Natural killer cell treated with Interleukin-12 subunit alpha and Interleukin-12 subunit beta and Interleukin-15 and Interleukin-18, amount 100 ng/mL, for 72 hours (primary cell): ENCODE measurements around the gene PTPN1. TPM values are rescaled to one million over a fixed set of nuclear protein-coding genes. Genes with fewer than 3 reads are reported as not detected.
"Not testable (repeated sequence)": the region's sequence is repeated elsewhere in the genome, so short reads cannot be mapped to it uniquely, and the experiment has no call there.

ENCODE experiments used
- ATAC-seq, 2 donors: fragments of 150-1000 bp; cut with Tn5 transposase in 1 of 2; sonication (Bioruptor Pico), chemical (Tn5 transposase) in 1 of 2; 2 replicates each; pipeline ENCODE4 v1.10.0; 2021
- DNase-seq: peaks from one replicate; pipeline ENCODE4 v3.0.0; 2022; ENCODE audit warnings: low spot score
- H3K27ac Mint-ChIP-seq, 2 donors: 1 replicate in 1 of 2; 2 replicates in 1 of 2; pipeline ENCODE4 v1.8.0; 2022; ENCODE audit warnings: mixed read lengths in 2 of 2, mild to moderate bottlenecking in 1 of 2, moderate library complexity in 1 of 2
- H3K27me3 Mint-ChIP-seq, 2 donors: 1 replicate in 1 of 2; 2 replicates in 1 of 2; pipeline ENCODE4 v1.8.0; 2022; ENCODE audit warnings: mixed read lengths in 2 of 2
- H3K36me3 Mint-ChIP-seq: one replicate; pipeline ENCODE4 v1.8.0; 2022; ENCODE audit warnings: mixed read lengths
- H3K4me1 Mint-ChIP-seq, 2 donors: 1 replicate in 1 of 2; 2 replicates in 1 of 2; pipeline ENCODE4 v1.8.0; 2022; ENCODE audit warnings: low read depth in 2 of 2, mixed read lengths in 2 of 2, mild to moderate bottlenecking in 1 of 2
- H3K4me3 Mint-ChIP-seq: one replicate; pipeline ENCODE4 v1.8.0; 2022; ENCODE audit warnings: mixed read lengths
- H3K9me3 Mint-ChIP-seq: 2 replicates; pipeline ENCODE4 v1.8.0; 2022; ENCODE audit warnings: mixed read lengths
- total RNA-seq, 2 donors: library from RNA; stranded (reverse); gene quantifications; one replicate each; pipeline ENCODE4 v1.2.3, GENCODE V29; 2022

Gene PTPN1
- total RNA-seq, 2 donors from 2014 or later = 74.3 to 105 TPM

GRCh38 chr20:50610212-50610718 lies 100.1 kb downstream of the PTPN1 start:
- H3K27ac Mint-ChIP-seq = no peak overlapping the region
- H3K4me3 Mint-ChIP-seq = no peak overlapping the region
- H3K9me3 Mint-ChIP-seq = no peaks in the 10 kb centered on the region
- H3K27me3 Mint-ChIP-seq = no peaks in the 10 kb centered on the region
- DNase-seq (no peak), ATAC-seq (no peak)
- no peaks in the 10 kb centered on the region for H3K4me1 Mint-ChIP-seq
- H3K36me3 Mint-ChIP-seq = no peaks in the 10 kb centered on the region

GRCh38 chr20:50611128-50611810 lies 101.1 kb downstream of the PTPN1 start:
- ATAC-seq = no peak
- DNase-seq = no peak
- Mint-ChIP-seq H3K4me1 (no peaks in the 10 kb centered on the region), H3K36me3 (no peaks in the 10 kb centered on the region), H3K27ac (no peak overlapping the region), H3K4me3 (no peak overlapping the region), H3K27me3 (no peaks in the 10 kb centered on the region), H3K9me3 (no peaks in the 10 kb centered on the region)

- no peak for ATAC-seq
- Mint-ChIP-seq H3K27ac (no peak overlapping the region), H3K4me3 (no peak overlapping the region), H3K4me1 (no peaks in the 10 kb centered on the region), H3K27me3 (no peaks in the 10 kb centered on the region), H3K36me3 (no peaks in the 10 kb centered on the region), H3K9me3 (no peaks in the 10 kb centered on the region)
- no peak for DNase-seq
Measured at GRCh38 chr20:50613438-50614169, 103.4 kb downstream of the PTPN1 start.

- DNase-seq = no peak
- no peaks in the 10 kb centered on the region for H3K9me3 Mint-ChIP-seq
- no peaks in the 10 kb centered on the region for H3K27me3 Mint-ChIP-seq
- no peaks in the 10 kb centered on the region for H3K36me3 Mint-ChIP-seq
- H3K4me3 Mint-ChIP-seq = no peak overlapping the region
- no peak overlapping the region for H3K27ac Mint-ChIP-seq
- no peaks in the 10 kb centered on the region for H3K4me1 Mint-ChIP-seq
- ATAC-seq = no peak
Measured at GRCh38 chr20:50615407-50615806, 105.2 kb downstream of the PTPN1 start.

- Mint-ChIP-seq H3K27me3 (no peaks in the 10 kb centered on the region), H3K27ac (no peak overlapping the region), H3K4me1 (no peaks in the 10 kb centered on the region), H3K4me3 (no peak overlapping the region), H3K36me3 (no peaks in the 10 kb centered on the region), H3K9me3 (no peaks in the 10 kb centered on the region)
- no peak for DNase-seq
- no peak for ATAC-seq
Measured at GRCh38 chr20:50617022-50617421, 106.8 kb downstream of the PTPN1 start.

GRCh38 chr20:50618537-50618936 lies 108.4 kb downstream of the PTPN1 start:
- ATAC-seq (no peak), DNase-seq (no peak)
- Mint-ChIP-seq H3K36me3 (no peaks in the 10 kb centered on the region), H3K4me1 (no peaks in the 10 kb centered on the region), H3K4me3 (no peak overlapping the region), H3K27ac (no peak overlapping the region), H3K9me3 (no peaks in the 10 kb centered on the region), H3K27me3 (no peaks in the 10 kb centered on the region)

GRCh38 chr20:50620459-50620858 lies 110.3 kb downstream of the PTPN1 start:
- not testable (repeated sequence) for H3K9me3 Mint-ChIP-seq, H3K27me3 Mint-ChIP-seq, ATAC-seq, DNase-seq, H3K4me3 Mint-ChIP-seq, H3K4me1 Mint-ChIP-seq, H3K27ac Mint-ChIP-seq, H3K36me3 Mint-ChIP-seq

GRCh38 chr20:50621068-50621665 lies 111.0 kb downstream of the PTPN1 start:
- no peak overlapping the region for H3K27ac Mint-ChIP-seq
- no peaks in the 10 kb centered on the region for H3K27me3 Mint-ChIP-seq
- no peak for ATAC-seq

GRCh38 chr20:50624351-50625016 lies 114.3 kb downstream of the PTPN1 start:
- H3K36me3 Mint-ChIP-seq = no peaks in the 10 kb centered on the region
- H3K27me3 Mint-ChIP-seq = no peaks in the 10 kb centered on the region
- H3K27ac Mint-ChIP-seq = no peak overlapping the region
- H3K4me1 Mint-ChIP-seq = no peaks in the 10 kb centered on the region
- no peaks in the 10 kb centered on the region for H3K9me3 Mint-ChIP-seq
- no peak overlapping the region for H3K4me3 Mint-ChIP-seq
- ATAC-seq (no peak), DNase-seq (no peak)

More at GRCh38 chr20:50621068-50621665, 111.0 kb downstream of the PTPN1 start:
- Mint-ChIP-seq H3K4me3 (no peak overlapping the region), H3K36me3 (no peaks in the 10 kb centered on the region), H3K4me1 (no peaks in the 10 kb centered on the region), H3K9me3 (no peaks in the 10 kb centered on the region)
- DNase-seq = no peak

GRCh38 chr20:50625986-50626677 lies 115.9 kb downstream of the PTPN1 start:
- Mint-ChIP-seq H3K27me3 (no peaks in the 10 kb centered on the region), H3K9me3 (no peaks in the 10 kb centered on the region), H3K4me1 (no peaks in the 10 kb centered on the region), H3K4me3 (no peak overlapping the region), H3K36me3 (no peaks in the 10 kb centered on the region), H3K27ac (no peak overlapping the region)
- no peak for ATAC-seq
- DNase-seq = no peak

GRCh38 chr20:50627747-50628146 lies 117.6 kb downstream of the PTPN1 start:
- H3K4me1 Mint-ChIP-seq = no peaks in the 10 kb centered on the region
- H3K27me3 Mint-ChIP-seq = no peaks in the 10 kb centered on the region
- H3K27ac Mint-ChIP-seq = no peak overlapping the region
- H3K4me3 Mint-ChIP-seq = no peak overlapping the region
- H3K9me3 Mint-ChIP-seq = no peaks in the 10 kb centered on the region
- ATAC-seq (no peak), DNase-seq (no peak)
- H3K36me3 Mint-ChIP-seq = no peaks in the 10 kb centered on the region

GRCh38 chr20:50628332-50628731 lies 118.1 kb downstream of the PTPN1 start:
- Mint-ChIP-seq H3K36me3 (no peaks in the 10 kb centered on the region), H3K4me3 (no peak overlapping the region), H3K4me1 (no peaks in the 10 kb centered on the region), H3K27ac (no peak overlapping the region), H3K9me3 (no peaks in the 10 kb centered on the region), H3K27me3 (no peaks in the 10 kb centered on the region)
- no peak for ATAC-seq
- DNase-seq = no peak

- H3K36me3 Mint-ChIP-seq = no peaks in the 10 kb centered on the region
- no peaks in the 10 kb centered on the region for H3K9me3 Mint-ChIP-seq
- no peak overlapping the region for H3K27ac Mint-ChIP-seq
- H3K4me3 Mint-ChIP-seq = no peak overlapping the region
- no peaks in the 10 kb centered on the region for H3K4me1 Mint-ChIP-seq
- no peak for DNase-seq
- no peak for ATAC-seq
- H3K27me3 Mint-ChIP-seq = no peaks in the 10 kb centered on the region
Measured at GRCh38 chr20:50628853-50629669, 118.9 kb downstream of the PTPN1 start.
